Mammary epithelial cell (primary cell): ENCODE measurements around the gene ZNF613.

ENCODE experiments used
- CTCF ChIP-seq, 2 donors: IDR thresholded peaks in 1 of 2; conservative IDR thresholded peaks in 1 of 2; 2 replicates each; pipeline ENCODE4 v1.5.1; 2011 to 2012; ENCODE audit warnings: inconsistent platforms in 2 of 2, low read length in 2 of 2, mild to moderate bottlenecking in 2 of 2, control low read depth in 1 of 2, low read depth in 1 of 2; ENCODE audit not compliant: insufficient read depth in 1 of 2; ENCODE audit errors: extremely low read depth in 1 of 2
- EZH2 ChIP-seq: IDR thresholded peaks from 2 replicates; pipeline ENCODE4 v1.6.1; 2012; ENCODE audit warnings: low read length, inconsistent platforms, borderline replicate concordance

- no peak for TF ChIP-seq CTCF (conservative IDR thresholded peaks at IDR 0.05 in 1 of 2, IDR thresholded peaks at IDR 0.05 in 1 of 2; ENCODE audit: extremely low read depth in 1 of 2, insufficient read depth in 1 of 2, low read depth in 1 of 2, low read length in 2 of 2)
- no peak for TF ChIP-seq EZH2
These were observed 59.3 kb downstream of the ZNF613 start, which contains the start of gene ZNF350 for GRCh38 chr19:51986309-51987291.
